ENCODE data around the gene TRPM3. TPM values are rescaled to one million over a fixed set of nuclear protein-coding genes. Genes with fewer than 3 reads are reported as not detected.

TRPM3 gene
- total RNA-seq, 1 experiment from 2014 or later, result 5.4 TPM

DNA sequence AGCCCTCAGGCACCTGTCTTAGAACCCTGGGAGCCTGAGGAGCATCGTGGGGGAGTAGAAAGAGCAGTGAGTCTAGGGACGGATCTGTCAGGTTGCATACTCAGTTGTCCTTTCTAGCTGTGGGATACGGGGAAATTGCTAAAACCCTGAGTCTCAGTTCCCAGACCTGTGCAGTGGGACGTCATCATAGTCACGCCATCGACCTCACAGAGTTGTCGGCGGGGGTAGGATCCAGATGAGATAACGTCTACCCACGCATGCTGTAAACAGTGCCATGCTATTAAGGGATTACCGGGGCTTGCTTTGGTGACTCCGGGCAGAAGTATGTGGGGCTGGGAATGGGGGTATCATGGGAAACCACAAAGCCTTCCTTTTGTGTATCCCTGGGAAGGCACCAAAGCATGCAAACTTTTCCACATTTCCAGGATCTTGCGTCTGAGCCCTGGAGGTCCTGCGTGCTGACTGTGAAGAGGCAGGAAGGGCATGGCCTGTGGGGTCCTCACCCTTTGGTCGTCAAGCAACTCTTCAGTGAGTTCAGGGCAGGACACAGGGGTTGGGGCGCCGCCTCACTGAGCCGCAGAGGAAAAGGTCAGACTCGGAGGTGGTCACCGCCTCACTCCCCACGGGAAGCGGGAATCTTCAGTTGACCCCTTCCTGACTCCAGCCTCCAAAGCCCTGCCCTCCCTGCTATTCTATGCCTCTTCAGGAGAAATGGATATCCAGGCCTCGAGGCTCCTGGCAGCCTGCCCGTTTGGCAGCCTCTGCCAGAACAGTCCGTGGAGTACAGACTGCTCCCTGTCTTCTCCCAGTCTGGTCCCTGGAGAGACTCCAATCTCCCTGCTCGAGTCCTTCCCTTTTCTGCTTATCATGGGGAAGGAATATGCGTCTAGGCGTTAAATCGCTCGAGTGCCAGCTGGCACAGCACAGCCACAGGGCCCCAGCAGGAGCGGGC, 520.1 kb downstream of the TRPM3 start (continued):
- TF ChIP-seq, protein P1, sequence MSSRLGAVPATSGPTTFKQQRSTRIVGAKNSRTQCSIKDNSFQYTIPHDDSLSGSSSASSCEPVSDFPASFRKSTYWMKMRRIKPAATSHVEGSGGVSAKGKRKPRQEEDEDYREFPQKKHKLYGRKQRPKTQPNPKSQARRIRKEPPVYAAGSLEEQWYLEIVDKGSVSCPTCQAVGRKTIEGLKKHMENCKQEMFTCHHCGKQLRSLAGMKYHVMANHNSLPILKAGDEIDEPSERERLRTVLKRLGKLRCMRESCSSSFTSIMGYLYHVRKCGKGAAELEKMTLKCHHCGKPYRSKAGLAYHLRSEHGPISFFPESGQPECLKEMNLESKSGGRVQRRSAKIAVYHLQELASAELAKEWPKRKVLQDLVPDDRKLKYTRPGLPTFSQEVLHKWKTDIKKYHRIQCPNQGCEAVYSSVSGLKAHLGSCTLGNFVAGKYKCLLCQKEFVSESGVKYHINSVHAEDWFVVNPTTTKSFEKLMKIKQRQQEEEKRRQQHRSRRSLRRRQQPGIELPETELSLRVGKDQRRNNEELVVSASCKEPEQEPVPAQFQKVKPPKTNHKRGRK (CRISPR knock-in tag; IDR thresholded peaks at IDR 0.05; ENCODE audit: borderline replicate concordance), result no peak
- TF ChIP-seq ZNF416 (CRISPR knock-in tag; IDR thresholded peaks at IDR 0.05) (no peak), ZNF317 (CRISPR knock-in tag; IDR thresholded peaks at IDR 0.05; ENCODE audit: borderline replicate concordance, low read depth) (no peak), SMAD3 (CRISPR knock-in tag; IDR thresholded peaks at IDR 0.05; ENCODE audit: borderline replicate concordance) (no peak), EMX1 (CRISPR knock-in tag; IDR thresholded peaks at IDR 0.05) (no peak), ZNF121 (CRISPR knock-in tag; IDR thresholded peaks at IDR 0.05) (no peak), FOXP1 (CRISPR knock-in tag; IDR thresholded peaks at IDR 0.05; ENCODE audit: borderline replicate concordance) (no peak)
- TF ChIP-seq, protein P2, sequence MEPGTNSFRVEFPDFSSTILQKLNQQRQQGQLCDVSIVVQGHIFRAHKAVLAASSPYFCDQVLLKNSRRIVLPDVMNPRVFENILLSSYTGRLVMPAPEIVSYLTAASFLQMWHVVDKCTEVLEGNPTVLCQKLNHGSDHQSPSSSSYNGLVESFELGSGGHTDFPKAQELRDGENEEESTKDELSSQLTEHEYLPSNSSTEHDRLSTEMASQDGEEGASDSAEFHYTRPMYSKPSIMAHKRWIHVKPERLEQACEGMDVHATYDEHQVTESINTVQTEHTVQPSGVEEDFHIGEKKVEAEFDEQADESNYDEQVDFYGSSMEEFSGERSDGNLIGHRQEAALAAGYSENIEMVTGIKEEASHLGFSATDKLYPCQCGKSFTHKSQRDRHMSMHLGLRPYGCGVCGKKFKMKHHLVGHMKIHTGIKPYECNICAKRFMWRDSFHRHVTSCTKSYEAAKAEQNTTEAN (CRISPR knock-in tag; IDR thresholded peaks at IDR 0.05), result no peak

DNA sequence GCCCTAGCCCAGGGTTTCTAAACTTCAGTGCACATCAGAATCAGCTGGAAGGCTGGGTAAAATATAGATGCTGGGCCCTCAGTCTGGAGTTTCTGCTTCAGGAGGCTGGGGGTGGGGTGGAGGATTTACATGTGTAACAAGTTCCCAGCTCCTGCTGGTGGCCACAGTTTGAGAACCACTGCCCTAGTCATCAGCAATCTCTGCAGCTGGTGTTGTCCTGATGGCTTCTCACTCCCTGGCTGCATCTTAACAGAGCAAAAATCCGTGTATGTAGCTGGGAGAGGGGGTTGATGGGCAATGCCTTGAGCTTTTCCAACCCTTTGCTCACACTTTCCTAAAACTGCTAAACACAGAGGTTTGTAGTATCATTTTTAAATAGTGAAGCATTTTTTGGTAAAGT, 520.9 kb downstream of the TRPM3 start:
- Mint-ChIP-seq H3K9me3 (no peaks in the 10 kb centered on the region), H3K36me3 (no peaks in the 10 kb centered on the region), H3K4me1 (peaks cover 30% of the 10 kb centered on the region), H3K27me3 (ENCODE audit: low read depth) (no peaks in the 10 kb centered on the region), H3K27ac (no peak overlapping the region), H3K4me3 (no peak overlapping the region)
- ATAC-seq (peak; percentile 21), DNase-seq (ENCODE audit: low spot score) (no peak)
- POLR2A ChIA-PET, result no interaction called here
- CTCF ChIA-PET, result interaction anchor here (1.0 to 1.4 kb wide), 5 partner anchors 13 to 182 kb away, joined by 3 to 8 read pairs (median 4); no protein-coding TSS in a partner anchor
- TF ChIP-seq ZNF232 (CRISPR knock-in tag; IDR thresholded peaks at IDR 0.05) (no peak), TCF7 (CRISPR knock-in tag; IDR thresholded peaks at IDR 0.05; ENCODE audit: low read depth) (no peak), HMGA2 (CRISPR knock-in tag; IDR thresholded peaks at IDR 0.05) (no peak), CREM (CRISPR knock-in tag; IDR thresholded peaks at IDR 0.05) (no peak), JAZF1 (CRISPR knock-in tag; IDR thresholded peaks at IDR 0.05) (no peak)

DNA sequence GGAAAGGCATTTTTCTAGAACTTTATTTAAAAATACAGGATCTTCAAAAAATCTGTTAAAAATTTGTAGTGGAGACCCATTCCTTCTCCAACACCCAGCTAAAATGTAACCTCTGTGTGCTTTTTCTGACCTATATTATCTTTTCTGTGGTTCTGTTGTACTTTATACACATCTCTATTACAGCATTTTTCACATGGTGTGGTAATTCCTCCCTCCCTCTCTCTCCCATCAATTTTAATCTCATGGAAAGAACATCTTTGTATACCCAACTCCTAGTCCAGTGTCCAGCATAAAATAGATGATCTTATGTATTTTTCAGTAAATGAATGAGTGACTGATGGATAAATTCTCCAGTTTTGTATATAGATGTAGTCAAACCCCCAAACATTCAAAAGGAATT, 523.5 kb downstream of the TRPM3 start:
- POLR2A ChIA-PET, result no interaction called here
- CTCF ChIA-PET, result no interaction called here
- ATAC-seq, result no peak
- no peaks in the 10 kb centered on the region for H3K9me3 Mint-ChIP-seq
- H3K4me1 Mint-ChIP-seq, result peaks cover 22% of the 10 kb centered on the region
- H3K27me3 Mint-ChIP-seq (ENCODE audit: low read depth), result no peaks in the 10 kb centered on the region
- TF ChIP-seq ZNF263 (CRISPR knock-in tag; IDR thresholded peaks at IDR 0.05; ENCODE audit: low read depth) (no peak), ZNF121 (CRISPR knock-in tag; IDR thresholded peaks at IDR 0.05) (no peak), ZBTB21 (CRISPR knock-in tag; IDR thresholded peaks at IDR 0.05; ENCODE audit: borderline replicate concordance) (no peak), ESRRA (CRISPR knock-in tag; IDR thresholded peaks at IDR 0.05; ENCODE audit: borderline replicate concordance) (no peak), GABPB1 (CRISPR knock-in tag; IDR thresholded peaks at IDR 0.05) (no peak), MXD4 (CRISPR knock-in tag; IDR thresholded peaks at IDR 0.05; ENCODE audit: borderline replicate concordance) (no peak)
- TF ChIP-seq, protein P3, sequence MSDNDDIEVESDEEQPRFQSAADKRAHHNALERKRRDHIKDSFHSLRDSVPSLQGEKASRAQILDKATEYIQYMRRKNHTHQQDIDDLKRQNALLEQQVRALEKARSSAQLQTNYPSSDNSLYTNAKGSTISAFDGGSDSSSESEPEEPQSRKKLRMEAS (CRISPR knock-in tag; IDR thresholded peaks at IDR 0.05), result no peak
- TF ChIP-seq, protein P4, sequence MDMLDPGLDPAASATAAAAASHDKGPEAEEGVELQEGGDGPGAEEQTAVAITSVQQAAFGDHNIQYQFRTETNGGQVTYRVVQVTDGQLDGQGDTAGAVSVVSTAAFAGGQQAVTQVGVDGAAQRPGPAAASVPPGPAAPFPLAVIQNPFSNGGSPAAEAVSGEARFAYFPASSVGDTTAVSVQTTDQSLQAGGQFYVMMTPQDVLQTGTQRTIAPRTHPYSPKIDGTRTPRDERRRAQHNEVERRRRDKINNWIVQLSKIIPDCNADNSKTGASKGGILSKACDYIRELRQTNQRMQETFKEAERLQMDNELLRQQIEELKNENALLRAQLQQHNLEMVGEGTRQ (CRISPR knock-in tag; IDR thresholded peaks at IDR 0.05), result no peak
- TF ChIP-seq, protein P5, sequence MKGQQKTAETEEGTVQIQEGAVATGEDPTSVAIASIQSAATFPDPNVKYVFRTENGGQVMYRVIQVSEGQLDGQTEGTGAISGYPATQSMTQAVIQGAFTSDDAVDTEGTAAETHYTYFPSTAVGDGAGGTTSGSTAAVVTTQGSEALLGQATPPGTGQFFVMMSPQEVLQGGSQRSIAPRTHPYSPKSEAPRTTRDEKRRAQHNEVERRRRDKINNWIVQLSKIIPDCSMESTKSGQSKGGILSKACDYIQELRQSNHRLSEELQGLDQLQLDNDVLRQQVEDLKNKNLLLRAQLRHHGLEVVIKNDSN (CRISPR knock-in tag; IDR thresholded peaks at IDR 0.05), result no peak
- TF ChIP-seq, protein P6, sequence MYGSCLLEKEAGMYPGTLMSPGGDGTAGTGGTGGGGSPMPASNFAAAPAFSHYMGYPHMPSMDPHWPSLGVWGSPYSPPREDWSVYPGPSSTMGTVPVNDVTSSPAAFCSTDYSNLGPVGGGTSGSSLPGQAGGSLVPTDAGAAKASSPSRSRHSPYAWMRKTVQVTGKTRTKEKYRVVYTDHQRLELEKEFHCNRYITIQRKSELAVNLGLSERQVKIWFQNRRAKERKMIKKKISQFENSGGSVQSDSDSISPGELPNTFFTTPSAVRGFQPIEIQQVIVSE (CRISPR knock-in tag; IDR thresholded peaks at IDR 0.05; ENCODE audit: borderline replicate concordance), result no peak
- TF ChIP-seq, protein P7, sequence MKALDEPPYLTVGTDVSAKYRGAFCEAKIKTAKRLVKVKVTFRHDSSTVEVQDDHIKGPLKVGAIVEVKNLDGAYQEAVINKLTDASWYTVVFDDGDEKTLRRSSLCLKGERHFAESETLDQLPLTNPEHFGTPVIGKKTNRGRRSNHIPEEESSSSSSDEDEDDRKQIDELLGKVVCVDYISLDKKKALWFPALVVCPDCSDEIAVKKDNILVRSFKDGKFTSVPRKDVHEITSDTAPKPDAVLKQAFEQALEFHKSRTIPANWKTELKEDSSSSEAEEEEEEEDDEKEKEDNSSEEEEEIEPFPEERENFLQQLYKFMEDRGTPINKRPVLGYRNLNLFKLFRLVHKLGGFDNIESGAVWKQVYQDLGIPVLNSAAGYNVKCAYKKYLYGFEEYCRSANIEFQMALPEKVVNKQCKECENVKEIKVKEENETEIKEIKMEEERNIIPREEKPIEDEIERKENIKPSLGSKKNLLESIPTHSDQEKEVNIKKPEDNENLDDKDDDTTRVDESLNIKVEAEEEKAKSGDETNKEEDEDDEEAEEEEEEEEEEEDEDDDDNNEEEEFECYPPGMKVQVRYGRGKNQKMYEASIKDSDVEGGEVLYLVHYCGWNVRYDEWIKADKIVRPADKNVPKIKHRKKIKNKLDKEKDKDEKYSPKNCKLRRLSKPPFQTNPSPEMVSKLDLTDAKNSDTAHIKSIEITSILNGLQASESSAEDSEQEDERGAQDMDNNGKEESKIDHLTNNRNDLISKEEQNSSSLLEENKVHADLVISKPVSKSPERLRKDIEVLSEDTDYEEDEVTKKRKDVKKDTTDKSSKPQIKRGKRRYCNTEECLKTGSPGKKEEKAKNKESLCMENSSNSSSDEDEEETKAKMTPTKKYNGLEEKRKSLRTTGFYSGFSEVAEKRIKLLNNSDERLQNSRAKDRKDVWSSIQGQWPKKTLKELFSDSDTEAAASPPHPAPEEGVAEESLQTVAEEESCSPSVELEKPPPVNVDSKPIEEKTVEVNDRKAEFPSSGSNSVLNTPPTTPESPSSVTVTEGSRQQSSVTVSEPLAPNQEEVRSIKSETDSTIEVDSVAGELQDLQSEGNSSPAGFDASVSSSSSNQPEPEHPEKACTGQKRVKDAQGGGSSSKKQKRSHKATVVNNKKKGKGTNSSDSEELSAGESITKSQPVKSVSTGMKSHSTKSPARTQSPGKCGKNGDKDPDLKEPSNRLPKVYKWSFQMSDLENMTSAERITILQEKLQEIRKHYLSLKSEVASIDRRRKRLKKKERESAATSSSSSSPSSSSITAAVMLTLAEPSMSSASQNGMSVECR (CRISPR knock-in tag; IDR thresholded peaks at IDR 0.05; ENCODE audit: borderline replicate concordance), result no peak
- no peak overlapping the region for H3K27ac Mint-ChIP-seq
- no peak overlapping the region for H3K4me3 Mint-ChIP-seq
- H3K36me3 Mint-ChIP-seq, result no peaks in the 10 kb centered on the region
- DNase-seq (ENCODE audit: low spot score), result no peak

Data from WTC11 (cell line).